Stimulated activated CD4-positive, alpha-beta T cell treated with anti-CD3 and anti-CD28 coated beads, Interleukin-4, amount 100 ng/mL, for 1 hour (primary cell): ENCODE results near the gene GCNA.
"Not testable (repeated sequence)": the region's sequence is repeated elsewhere in the genome, so short reads cannot be mapped to it uniquely, and the experiment has no call there.

Experiments used
- DNase-seq: peaks from one replicate; pipeline ENCODE4 v3.0.0-alpha.2; 2020

Gene GCNA

GRCh38 chrX:71559773-71560172, 18.5 kb upstream of the GCNA start:
- DNase-seq = not testable (repeated sequence)

DNA sequence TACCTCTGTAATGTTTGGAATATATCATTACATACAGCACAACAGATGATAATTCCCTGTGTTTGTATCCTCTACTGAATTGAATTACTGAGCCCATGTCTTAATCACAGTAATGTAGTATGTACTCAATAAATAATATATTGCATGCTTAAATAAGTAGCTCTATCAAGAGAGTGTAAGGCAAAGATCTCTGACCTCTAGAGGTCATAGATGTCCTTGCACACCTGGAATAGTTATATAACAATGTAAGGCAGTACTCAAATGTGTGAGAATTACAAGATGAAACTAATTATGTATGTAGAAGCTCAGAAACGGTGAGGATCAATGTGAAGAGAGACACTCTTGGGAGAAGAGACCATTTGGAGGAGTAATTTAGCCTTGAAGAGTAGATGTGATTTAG, 14.3 kb upstream of the GCNA start:
- DNase-seq = no peak

DNA sequence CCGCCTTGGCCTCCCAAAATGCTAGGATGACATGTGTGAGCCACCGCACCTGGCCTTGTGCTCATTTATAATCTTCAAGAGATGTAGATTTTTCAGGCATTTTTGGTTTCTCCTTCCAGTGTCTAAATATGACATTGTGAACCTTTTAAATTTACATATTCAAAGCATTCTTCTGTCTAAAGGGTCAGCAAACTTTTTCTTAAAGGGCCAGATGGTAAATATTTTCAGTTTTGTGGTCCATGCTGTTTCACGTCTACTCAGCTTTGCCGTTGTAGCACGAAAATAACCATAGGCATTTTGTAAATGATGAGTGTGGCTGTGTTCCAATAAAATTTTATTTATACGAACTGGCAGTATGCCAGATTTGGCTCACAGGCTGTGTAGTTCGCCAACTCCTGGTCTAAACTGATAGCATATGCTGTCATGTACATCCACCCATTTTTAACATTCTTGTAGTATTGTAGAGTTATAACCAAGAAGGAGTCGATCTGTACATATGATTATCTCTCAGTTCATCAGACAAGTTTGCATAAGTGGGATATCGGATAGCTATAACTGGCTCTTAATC, 12.7 kb upstream of the GCNA start:
- DNase-seq = no peak

GRCh38 chrX:71571390-71571789, 6.8 kb upstream of the GCNA start:
- not testable (repeated sequence) for DNase-seq

DNA sequence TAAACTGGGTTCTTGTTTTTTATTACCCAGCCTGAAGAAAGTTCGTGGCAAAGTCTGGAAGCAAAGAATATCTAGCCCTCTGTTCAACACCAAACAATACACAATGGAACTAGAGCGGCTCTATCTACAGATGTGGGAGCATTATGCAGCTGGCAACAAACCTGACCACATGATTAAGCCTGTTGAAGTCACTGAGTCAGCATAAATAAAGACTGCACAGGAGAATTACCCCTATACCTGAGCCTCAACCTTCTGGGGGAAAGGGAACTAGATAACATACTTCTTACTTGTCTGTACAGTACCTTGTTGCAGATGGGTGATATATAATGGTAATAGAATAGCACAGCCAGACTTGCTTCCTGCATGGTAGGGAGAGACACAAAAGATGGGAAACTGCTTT, 4.6 kb upstream of the GCNA start:
- DNase-seq = no peak

- no peak for DNase-seq
Observed at GRCh38 chrX:71577682-71578081, 555 bp upstream of the GCNA start.

- no peak for DNase-seq
Observed at GRCh38 chrX:71579136-71579989, 1.1 kb downstream of the GCNA start.

DNA sequence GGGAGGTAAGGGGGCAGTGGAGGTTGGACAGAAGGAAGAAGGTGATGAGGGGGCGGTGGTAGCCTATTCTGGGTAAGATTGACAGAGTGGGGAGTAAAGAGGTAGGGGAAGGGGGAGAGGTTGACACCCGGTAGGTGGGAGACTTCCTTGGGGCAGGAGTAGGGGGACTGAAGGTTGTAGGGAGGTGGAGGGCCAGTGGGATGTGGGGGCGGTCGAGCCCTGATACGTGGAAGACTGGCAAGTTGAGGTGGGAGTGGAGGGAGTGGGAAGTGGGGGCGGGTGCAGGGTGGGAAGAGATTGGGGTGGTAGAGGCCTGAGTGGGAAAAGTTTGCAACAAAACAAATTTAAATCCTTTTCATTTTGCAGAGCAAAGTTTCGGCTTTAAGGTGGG, 1.7 kb downstream of the GCNA start:
- no peak for DNase-seq

DNA sequence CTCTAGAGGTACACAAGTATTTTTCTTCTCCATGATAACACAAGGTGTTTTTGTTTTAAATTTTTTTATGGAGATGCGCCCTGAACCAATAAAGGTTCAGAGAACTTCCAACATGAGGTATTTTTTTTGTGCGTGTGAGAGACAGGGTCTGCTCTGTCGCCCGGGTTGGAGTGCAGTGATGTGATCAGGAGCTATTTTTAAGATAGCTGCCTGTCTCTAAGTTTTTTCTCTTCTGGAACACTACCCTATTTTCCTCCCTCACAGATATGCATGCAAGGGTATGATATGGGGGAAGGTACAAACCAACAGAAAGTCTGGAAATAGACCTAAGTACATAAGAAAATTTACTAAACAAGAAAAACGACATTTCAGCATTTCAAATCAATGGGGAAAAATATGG, 3.0 kb downstream of the GCNA start:
- DNase-seq = no peak

DNA sequence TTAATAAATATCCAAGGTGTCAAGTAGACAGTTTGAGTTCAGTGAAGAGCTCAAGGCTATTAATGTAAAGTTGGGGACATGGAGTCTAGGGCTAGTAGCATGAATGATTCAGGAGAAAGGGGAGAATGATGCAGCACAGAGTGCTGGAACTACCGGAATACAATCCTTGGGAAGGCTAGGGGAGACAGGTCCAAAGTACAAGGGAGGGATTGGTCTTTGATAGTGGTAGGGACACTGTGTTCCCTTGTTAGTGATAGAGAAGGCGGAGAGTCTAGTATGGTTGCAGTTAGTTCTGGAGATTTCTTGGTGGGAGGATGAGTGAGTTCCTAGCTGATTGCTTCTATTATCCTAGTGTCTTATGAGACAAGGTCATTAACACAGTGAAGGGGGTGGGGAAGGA, 8.7 kb downstream of the GCNA start:
- no peak for DNase-seq

- not testable (repeated sequence) for DNase-seq
Observed at GRCh38 chrX:71593210-71593609, 15.0 kb downstream of the GCNA start.

DNA sequence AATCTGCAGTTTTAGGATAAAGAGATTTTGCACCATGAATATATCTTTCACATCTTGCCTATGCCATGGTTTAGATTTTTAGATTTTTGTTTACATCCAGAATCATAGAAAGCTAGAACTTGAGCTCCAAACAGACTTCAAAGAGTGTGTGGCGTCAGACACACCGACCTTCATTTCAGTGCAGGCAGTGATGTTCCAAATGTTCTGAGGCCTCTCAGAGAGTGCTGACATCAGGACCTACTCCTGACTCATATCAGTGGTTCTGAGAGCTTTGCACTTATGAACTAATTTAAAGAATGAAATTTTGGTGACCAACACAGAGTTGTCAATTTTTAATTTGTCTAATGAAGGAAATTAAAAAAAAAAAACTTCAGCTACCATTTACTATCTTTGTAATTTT, 21.7 kb downstream of the GCNA start:
- DNase-seq = no peak

- no peak for DNase-seq
Observed at GRCh38 chrX:71603618-71604017, 25.4 kb downstream of the GCNA start.

DNA sequence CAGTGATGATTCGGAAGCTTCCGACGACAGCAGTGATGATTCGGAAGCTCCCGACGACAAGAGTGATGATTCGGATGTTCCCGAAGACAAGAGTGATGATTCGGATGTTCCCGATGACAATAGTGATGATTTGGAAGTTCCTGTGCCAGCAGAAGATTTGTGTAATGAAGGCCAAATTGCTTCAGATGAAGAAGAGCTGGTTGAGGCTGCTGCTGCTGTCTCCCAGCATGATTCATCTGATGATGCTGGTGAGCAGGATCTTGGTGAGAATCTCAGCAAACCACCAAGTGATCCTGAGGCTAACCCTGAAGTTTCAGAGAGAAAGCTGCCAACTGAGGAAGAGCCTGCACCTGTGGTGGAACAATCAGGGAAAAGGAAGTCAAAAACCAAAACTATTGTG, 25.9 kb downstream of the GCNA start:
- no peak for DNase-seq

DNA sequence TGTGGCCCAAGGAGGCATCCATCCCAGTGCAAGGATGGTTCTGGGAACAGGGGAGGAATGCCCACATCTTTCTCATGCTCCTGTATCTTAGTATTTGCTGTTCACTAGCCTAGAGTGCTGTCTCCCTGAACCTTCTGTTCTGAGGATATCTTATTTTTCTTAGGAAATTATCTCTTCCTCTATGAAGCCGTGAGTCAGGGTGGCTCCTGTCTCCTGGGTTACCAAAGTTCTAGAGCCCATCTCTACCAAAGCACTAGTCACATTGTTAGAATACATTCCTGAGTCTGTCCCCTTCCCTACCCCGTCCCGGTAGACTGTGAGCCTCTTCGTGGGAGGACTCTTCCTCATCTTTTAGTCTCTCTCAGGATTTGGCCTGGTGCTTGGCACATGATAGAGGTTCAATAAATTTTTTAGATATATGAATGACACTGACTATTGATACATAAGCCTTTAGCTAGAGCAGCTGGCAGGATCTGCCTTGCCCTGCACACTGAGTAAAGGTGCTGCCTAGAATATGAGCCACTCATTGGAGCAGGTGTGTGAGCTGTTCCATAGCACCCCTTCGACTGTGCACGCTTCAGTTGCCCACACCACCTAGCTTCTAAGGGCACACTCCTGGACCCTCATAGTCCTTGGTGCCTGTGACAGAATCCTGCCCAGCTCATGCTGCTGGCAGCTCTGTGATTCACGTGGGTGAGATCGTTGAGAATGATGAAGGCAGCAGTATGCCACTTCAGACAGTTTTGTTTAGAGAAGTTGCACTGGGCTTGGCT, 26.7 kb downstream of the GCNA start:
- no peak for DNase-seq

- no peak for DNase-seq
Observed at GRCh38 chrX:71606536-71607216, 28.4 kb downstream of the GCNA start.

- DNase-seq = no peak
Observed at GRCh38 chrX:71607488-71607887, 29.3 kb downstream of the GCNA start.

DNA sequence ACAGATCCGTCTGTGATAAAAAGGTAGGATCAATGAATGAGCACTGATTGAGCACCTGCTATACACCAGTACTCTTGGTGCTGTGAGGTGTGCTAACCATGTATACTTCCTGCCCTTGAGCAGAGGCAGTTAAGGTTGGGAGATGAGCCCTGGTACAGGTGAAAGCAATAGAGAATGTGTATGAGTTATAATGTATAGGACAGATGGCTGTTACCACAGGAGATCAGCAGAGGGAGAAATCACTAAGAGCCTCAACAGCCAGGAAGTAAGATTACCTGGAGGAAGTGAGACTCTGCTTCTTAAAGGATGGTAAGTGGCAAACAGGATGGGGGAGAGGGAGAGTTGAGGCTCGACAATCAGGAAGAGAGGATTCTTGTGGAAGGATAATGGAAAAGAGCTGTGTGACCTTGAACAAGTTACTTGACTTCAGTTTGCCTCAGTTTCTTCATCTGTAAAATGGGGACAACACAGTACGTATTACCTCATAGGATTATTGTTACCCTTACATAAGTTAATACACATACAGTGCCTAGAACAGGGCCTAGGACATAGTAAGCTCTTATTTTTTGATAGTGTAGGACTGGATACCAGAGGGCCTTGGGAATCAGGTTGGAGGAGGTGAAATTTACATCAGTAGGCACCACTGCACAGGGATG, 31.0 kb downstream of the GCNA start:
- no peak for DNase-seq

DNA sequence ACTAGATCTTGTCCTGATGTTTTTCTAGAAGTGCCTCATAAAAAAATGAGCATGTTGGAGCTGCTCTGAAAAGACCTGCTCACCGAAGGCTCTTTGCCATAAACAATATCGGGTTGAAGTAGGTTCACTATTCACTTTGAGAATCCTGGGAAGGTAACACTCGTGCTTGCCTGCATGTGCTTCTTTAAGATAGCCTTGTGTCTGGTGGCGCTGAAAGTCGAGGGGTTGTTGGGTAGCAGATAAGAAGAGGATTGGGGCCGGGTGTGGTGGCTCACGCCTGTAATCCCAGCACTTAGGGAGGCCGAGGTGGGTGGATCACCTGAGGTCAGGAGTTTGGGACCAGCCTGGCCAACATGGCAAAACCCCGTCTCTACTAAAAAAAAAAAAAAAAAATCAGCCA, 33.5 kb downstream of the GCNA start:
- not testable (repeated sequence) for DNase-seq

GRCh38 chrX:71612256-71612655, 34.0 kb downstream of the GCNA start:
- no peak for DNase-seq

DNA sequence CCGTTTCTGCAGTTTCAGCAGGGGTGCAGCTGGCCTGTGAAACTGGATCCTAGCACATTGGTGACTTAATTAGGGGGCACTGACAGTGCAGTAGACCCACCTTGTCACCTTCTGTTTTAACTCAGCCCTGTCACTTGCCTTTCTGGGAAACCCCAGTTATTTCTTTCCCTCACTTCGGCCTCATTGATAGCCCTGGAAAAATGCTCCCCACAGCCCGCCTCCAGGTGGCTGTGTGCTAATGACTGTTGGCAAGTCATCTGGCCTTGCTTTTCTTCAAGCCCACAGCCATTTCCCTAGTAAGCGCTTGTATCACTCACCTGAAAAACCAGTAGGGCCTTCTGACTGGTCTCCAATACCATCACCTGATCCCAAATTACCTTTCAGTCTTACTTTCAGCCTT, 36.8 kb downstream of the GCNA start:
- no peak for DNase-seq

- DNase-seq = no peak
Observed at GRCh38 chrX:71615954-71616353, 37.7 kb downstream of the GCNA start.
